HL-60/S4 treated with phorbol 12-myristate 13-acetate at 8.2 ng/mL for 4 days and 3 days (cell line): ENCODE results near the gene PHPT1.
"Not testable (repeated sequence)": the region's sequence is repeated elsewhere in the genome, so short reads cannot be mapped to it uniquely, and the experiment has no call there.

Source experiments
- in situ Hi-C: fragments of 300-500 bp; cut with MboI; formaldehyde crosslinking; loops from 2 replicates; pipeline ENCODE4 v1.15.0; 2022; ENCODE audit warnings: low sequenced_read_pairs

PHPT1 gene

DNA sequence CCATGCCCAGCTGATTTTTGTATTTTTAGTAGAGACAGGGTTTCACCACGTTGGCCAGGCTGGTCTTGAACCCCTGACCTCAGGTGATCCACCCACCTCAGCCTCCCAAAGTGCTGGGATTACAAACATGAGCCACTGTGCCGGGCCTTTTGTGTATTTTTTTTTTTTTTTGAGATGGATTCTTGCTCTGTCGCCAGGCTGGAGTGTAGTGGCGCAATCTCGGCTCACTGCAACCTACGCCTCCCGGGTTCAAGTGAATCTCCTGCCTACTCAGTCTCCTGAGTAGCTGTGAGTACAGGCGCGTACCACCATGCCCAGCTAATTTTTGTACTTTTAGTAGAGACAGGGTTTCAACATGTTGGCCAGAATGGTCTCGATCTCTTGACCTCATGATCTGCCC lies 34.5 kb downstream of the PHPT1 start:
- in situ Hi-C loops: not testable (repeated sequence)

DNA sequence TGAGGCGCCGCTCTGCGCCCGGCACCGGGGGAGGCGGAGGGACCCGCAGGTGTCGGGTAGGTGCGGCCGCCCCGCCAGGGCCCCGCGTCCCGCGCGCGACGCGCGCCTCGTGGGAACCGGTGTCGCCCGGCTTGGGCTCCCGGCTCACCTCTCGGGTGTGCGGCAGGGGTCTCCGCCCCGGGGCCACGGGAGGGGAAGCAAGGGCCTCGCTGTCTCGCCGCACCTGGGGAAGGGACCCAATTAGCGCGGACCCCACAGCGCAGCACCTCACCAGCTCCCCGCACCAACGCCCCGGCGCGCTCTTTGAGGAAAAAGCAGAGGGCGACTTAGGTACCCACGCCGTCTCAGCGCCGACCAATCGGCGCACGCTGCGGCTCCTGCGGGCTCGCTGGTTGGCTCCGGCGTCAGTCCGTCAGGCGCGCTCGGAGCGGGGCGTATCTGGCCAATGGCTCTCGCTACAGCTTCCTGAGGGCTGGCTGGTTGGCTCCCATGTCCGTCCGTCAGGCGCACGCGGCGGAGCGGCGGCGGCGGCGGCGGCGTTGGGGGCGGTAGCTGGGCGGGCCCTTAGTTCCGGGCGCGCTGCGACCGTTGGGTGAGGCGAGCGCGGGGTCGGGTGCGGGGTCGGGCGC lies 36.9 kb downstream of the PHPT1 start, which contains the start of gene TRAF2:
Gene TRAF2, plus strand, starts transcription at position 567 of the 629 bp plus-strand sequence. CDS start 12,225 bp downstream, outside the sequence.
- in situ Hi-C loops: no loop called here

DNA sequence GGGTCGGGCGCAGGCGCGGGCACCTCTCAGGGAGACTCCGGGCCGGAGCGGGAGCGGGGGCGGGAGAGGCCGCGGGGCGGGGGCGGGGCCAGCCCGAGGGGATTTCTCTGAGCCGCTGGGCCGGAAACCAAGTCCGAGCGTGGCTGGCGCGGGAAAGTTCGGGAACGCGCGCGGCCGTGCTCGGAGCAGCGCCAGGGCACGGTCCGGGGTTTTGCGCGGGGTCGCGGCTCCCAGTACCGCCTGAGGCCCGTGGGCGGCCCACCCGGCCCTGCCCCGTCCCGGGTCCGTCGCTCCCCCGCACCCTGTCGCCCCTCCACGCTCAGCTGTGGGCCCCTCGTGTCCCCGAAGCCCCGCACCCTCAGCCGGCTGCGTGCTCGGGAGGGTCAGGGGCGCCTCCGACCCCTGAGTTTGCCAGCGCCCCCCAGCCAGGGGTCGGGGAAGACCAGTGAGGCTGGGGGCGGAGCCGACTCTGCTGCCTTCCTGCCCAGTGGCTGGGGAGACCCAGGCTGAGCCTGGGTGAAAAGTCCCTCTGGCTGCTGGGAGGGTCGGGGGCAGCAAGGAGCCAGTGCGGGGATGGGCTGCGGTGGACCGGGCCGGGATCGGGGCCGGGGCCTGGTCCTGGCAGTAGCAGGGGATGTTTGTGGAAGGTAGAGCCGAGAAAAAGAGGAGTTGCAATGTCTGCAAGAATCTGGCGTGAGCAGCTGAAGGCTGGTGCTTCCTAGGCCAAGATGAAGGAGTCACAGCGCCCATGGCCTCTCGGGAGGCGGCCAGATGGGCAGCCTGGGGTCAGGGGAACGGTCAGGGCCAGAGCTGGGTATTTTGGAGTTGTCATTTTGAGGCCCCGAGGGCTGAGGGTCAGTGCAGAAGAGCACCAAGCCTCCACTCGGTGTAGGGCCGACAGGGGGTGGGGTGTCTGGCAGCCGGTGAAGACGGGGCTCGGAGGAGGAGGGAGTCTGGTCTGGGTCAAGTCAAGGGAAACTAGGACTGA lies 37.7 kb downstream of the PHPT1 start:
- in situ Hi-C loops: no loop called here

DNA sequence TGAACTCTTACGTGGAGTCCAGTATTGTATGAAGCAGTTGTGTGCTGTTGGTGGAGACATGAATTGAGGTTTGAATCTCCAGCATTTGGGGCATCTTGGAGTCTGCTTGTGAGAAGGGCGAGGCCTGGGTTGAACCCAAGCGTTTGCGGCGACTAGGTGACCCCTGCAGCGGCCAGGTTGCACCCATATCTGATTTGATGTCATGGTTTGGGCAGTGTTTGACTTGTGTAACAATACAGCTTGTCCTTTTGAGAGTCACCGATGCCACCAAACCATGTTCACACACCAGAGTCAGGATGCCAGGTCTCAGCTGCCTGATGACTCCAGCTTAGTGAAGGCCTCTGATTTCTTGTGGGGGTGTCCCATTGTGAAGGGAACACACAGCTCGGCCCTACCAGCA lies 39.2 kb downstream of the PHPT1 start:
- in situ Hi-C loops: no loop called here

DNA sequence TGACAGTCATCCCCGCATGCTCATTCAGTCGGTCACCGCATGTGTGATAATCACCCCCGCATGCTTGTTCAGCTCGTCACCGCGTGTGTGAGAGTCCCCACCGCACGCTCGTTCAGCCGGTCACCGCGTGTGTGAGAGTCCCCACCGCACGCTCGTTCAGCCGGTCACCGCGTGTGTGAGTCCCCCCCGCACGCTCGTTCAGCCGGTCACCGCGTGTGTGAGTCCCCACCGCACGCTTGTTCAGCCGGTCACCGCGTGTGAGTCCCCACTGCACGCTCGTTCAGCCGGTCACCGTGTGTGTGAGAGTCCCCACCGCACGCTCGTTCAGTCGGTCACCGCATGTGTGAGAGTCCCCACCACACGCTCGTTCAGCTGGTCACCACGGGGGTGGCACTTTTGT lies 40.6 kb downstream of the PHPT1 start:
- in situ Hi-C loops: no loop called here

DNA sequence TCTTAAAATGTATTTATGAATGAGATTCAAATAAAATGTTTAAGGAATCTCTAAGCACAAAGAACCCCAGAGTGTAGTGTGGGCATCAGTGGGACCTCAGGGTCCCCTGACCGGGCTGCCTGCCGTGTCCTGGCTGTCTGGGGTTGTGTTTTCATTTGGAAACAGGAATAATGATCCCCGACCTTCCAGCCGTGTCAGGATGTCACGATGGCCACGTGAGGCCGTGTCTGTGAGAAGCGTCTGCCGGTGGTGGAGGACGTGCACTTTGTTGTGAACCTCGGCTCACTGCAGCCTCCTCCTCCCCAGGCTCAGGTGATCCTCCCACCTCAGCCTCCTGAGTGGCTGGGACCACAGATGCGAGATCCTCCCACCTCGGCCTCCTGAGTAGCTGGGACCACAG lies 41.5 kb downstream of the PHPT1 start:
- in situ Hi-C loops: no loop called here

DNA sequence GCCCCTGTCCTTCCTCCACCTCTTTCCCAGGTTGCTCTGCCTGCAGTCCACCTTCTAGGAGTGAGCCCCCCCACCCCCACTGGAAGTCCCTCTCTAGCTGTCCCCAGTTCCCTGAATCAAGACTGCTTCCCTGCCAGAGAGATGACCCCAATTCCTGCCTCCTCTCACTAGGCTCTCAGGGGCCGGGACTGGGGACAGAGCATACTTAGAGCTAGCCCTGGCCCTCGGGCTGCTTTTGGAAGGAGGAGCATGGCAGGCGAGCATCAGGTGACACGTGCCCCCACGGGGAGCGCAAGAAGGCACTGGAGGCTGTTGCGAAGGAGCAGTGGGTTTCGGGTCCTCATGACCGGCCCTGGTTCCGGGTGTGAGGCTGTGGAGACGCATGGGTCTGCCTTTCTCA lies 46.8 kb downstream of the PHPT1 start:
- in situ Hi-C loops: no loop called here

DNA sequence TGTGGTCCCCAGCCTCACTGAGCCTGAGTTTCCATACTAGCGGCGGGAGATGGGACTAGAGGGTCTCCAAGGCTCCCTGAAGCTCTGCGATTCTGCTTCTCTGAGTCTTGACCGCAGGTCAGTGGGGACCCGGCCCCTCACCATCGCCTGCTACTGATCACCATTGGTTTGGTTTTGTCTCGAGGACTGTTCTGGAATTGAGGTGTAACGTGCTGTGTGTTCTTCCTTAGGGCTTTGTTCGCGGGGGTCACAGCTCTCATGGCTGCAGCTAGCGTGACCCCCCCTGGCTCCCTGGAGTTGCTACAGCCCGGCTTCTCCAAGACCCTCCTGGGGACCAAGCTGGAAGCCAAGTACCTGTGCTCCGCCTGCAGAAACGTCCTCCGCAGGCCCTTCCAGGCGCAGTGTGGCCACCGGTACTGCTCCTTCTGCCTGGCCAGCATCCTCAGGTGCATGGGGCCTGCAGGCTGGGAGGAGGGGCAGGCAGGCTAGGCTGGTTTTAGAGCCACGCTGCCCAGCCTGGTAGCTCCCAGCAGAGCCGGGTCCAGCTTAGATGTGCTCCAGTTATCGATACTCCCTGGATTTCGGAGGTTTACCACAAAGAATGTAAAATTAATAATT lies 49.4 kb downstream of the PHPT1 start:
- in situ Hi-C loops: no loop called here

DNA sequence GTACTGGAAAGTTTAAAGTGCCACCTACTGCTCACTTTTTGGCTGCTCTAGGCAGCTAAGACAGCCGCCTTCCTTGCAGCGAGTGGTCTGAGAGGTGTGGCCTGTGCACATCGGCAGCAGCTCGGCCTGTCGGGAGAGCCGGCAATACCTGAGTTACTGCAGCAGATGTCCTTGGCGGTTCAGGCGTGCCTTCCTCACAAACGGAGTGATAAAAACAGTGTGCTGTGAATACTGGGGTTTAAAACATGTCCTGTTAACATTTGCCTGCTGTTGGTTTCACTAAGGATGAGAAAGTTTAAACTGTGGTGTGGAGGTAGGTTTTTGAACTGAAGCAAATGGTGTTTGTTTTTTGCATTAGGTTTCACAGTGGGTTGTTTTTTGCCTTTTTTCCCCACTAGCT lies 50.0 kb downstream of the PHPT1 start:
- in situ Hi-C loops: no loop called here

DNA sequence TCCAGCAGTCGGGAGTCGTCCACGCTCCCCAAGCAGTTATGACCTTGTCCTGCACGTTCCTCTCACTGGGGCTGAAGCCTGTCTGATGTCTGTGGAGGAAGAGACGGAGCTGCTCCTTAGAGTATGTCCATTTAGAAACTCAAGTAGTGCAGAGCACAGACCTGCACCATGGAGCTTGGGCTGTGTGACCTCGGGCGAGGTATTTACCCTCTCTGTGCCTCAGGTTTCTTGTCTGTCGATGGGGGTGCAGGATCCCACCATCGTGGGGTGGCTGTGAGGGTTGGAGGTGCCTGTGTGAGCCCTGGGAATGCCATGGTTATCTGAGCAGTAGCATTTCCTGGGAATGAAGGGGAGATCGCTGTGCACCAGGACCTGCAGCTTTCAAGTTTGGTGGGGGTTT lies 51.3 kb downstream of the PHPT1 start:
- in situ Hi-C loops: no loop called here
